ENCODE data around the gene MYL3.

DNA sequence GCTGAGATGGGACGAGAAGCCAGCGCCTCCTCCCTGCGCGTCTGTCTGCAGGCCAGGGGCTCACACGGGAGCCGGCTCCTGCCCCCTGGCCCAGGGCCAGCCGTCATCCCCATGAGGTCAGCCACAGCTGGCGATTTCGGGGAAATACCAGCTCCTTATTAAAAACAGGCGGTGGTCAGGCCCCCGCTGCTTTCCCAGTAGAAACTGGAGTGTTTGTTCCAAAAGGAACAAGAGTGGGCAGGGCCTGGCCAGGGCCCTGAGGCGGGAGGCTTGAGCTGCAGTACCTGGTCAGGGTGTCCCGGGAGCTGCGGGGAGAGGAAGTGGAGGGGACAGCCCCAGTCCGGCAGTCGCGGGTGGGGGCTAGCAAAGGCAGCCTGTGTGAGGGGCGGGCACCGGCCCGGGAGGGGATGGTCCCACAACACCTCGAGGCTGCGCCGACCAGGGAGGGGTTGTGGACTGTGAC, 17.8 kb downstream of the MYL3 start:
- TF ChIP-seq, protein P1, sequence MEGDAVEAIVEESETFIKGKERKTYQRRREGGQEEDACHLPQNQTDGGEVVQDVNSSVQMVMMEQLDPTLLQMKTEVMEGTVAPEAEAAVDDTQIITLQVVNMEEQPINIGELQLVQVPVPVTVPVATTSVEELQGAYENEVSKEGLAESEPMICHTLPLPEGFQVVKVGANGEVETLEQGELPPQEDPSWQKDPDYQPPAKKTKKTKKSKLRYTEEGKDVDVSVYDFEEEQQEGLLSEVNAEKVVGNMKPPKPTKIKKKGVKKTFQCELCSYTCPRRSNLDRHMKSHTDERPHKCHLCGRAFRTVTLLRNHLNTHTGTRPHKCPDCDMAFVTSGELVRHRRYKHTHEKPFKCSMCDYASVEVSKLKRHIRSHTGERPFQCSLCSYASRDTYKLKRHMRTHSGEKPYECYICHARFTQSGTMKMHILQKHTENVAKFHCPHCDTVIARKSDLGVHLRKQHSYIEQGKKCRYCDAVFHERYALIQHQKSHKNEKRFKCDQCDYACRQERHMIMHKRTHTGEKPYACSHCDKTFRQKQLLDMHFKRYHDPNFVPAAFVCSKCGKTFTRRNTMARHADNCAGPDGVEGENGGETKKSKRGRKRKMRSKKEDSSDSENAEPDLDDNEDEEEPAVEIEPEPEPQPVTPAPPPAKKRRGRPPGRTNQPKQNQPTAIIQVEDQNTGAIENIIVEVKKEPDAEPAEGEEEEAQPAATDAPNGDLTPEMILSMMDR (IDR thresholded peaks at IDR 0.05; ENCODE audit: low read depth, low read length, poor library complexity, severe bottlenecking), result no peak
- no peak for TF ChIP-seq EZH2phosphoT487 (IDR thresholded peaks at IDR 0.05; ENCODE audit: borderline replicate concordance, low read length)

Measured in DOHH2 (cell line).